PC-3 (cell line): ENCODE measurements around the gene OTOA. TPM values are rescaled to one million over a fixed set of nuclear protein-coding genes. Genes with fewer than 3 reads are reported as not detected.

ENCODE experiments used
- ATAC-seq: fragments of 200-7000 bp; cut with Tn5 transposase; 2 replicates; pipeline ENCODE4 v1.9.1; 2020; ENCODE audit warnings: mild to moderate bottlenecking, moderate library complexity
- BruUV-seq: library from RNA; stranded (reverse); fragments of 400-500 nt; replicated peaks from 2 replicates; lab custom pipeline; 2021; lab: Mats Ljungman, UMichigan
- CTCF ChIA-PET: fragments of 300-600 bp; sonication (Branson Sonifier 250); formaldehyde crosslinking; loops from one replicate; lab custom pipeline; 2022; ENCODE audit warnings: antibody characterized with exemption; lab: Charles Lee
- POLR2A ChIA-PET: fragments of 300-600 bp; sonication (Branson Sonifier 250); formaldehyde crosslinking; loops from one replicate; lab custom pipeline; 2022; ENCODE audit warnings: antibody characterized with exemption; ENCODE audit not compliant: unreplicated experiment; lab: Charles Lee
- DNase-seq: peaks from one replicate; pipeline ENCODE4 v3.0.0-alpha.2; 2015
- H2AFZ ChIP-seq: fragments of 300-600 bp; sonication (generic); 2 replicates; pipeline ENCODE4 v1.6.0; 2016; ENCODE audit warnings: antibody characterized with exemption, low read length
- H3F3A ChIP-seq: fragments of 300-600 bp; sonication (generic); one replicate; pipeline ENCODE4 v1.6.0; 2017; ENCODE audit warnings: antibody characterized with exemption, low read length, control low read depth, mild to moderate bottlenecking; ENCODE audit not compliant: unreplicated experiment
- H3K27ac ChIP-seq: fragments of 300-600 bp; sonication (generic); 2 replicates; pipeline ENCODE4 v1.5.1; 2016; ENCODE audit warnings: mild to moderate bottlenecking, low read length
- H3K27me3 ChIP-seq: fragments of 300-600 bp; sonication (generic); 2 replicates; pipeline ENCODE4 v1.6.1; 2016; ENCODE audit warnings: low read length, mixed read lengths
- H3K36me3 ChIP-seq: fragments of 300-600 bp; sonication (generic); 2 replicates; pipeline ENCODE4 v1.6.1; 2016; ENCODE audit warnings: low read depth, mixed run types, low read length, mixed read lengths
- H3K4me1 ChIP-seq: fragments of 300-600 bp; sonication (generic); 2 replicates; pipeline ENCODE4 v1.5.1; 2016; ENCODE audit warnings: low read length; ENCODE audit not compliant: insufficient read depth
- H3K4me2 ChIP-seq: fragments of 300-600 bp; sonication (generic); 2 replicates; pipeline ENCODE4 v1.6.0; 2016; ENCODE audit warnings: low read length
- H3K4me3 ChIP-seq: fragments of 300-600 bp; sonication (generic); 2 replicates; pipeline ENCODE4 v1.5.1; 2016; ENCODE audit warnings: mild to moderate bottlenecking, low read length, mixed read lengths
- H3K79me2 ChIP-seq: fragments of 300-600 bp; sonication (generic); 2 replicates; pipeline ENCODE4 v1.6.1; 2017; ENCODE audit warnings: low read length, mixed read lengths
- H3K9ac ChIP-seq: fragments of 300-600 bp; sonication (generic); 2 replicates; pipeline ENCODE4 v1.6.0; 2016; ENCODE audit warnings: mild to moderate bottlenecking, low read length
- H3K9me2 ChIP-seq: fragments of 300-600 bp; sonication (generic); replicated peaks from 2 replicates; pipeline ENCODE4 v1.6.1; 2016; ENCODE audit warnings: mixed run types, low read length, mixed read lengths
- H3K9me3 ChIP-seq: fragments of 300-600 bp; sonication (generic); 2 replicates; pipeline ENCODE4 v1.6.1; 2016; ENCODE audit warnings: low read length, mixed read lengths
- H4K20me1 ChIP-seq: fragments of 300-600 bp; sonication (generic); 2 replicates; pipeline ENCODE4 v1.6.1; 2016; ENCODE audit warnings: low read length, mixed read lengths
- EZH2 ChIP-seq: fragments of 300-600 bp; sonication (generic); IDR thresholded peaks from one replicate; pipeline ENCODE4 v1.6.1; 2017; ENCODE audit warnings: antibody characterized with exemption, mild to moderate bottlenecking, low read length; ENCODE audit not compliant: unreplicated experiment
- EZH2phosphoT487 ChIP-seq: fragments of 300-600 bp; sonication (generic); IDR thresholded peaks from 2 replicates; pipeline ENCODE4 v1.6.1; 2018; ENCODE audit warnings: mild to moderate bottlenecking, antibody characterized with exemption, low read length, borderline replicate concordance
- intact Hi-C: fragments of 100-400 bp; cut with micrococcal nuclease; formaldehyde crosslinking; loops from 2 replicates; pipeline ENCODE4 v1.9.0; 2023
- total RNA-seq: library from RNA; depleted of rRNA; stranded (reverse); fragments of >200 nt; gene quantifications from 2 replicates; pipeline ENCODE4 v1.2.3, GENCODE V29; 2014
- TF ChIP-seq, protein P1 (sequence below): fragments of 300-600 bp; sonication (generic); conservative IDR thresholded peaks from 2 replicates; pipeline ENCODE4 v1.5.1; 2017; ENCODE audit warnings: antibody characterized with exemption, low read depth, mild to moderate bottlenecking, low read length

Gene OTOA
- total RNA-seq, 1 experiment from 2014 or later, result not detected

DNA sequence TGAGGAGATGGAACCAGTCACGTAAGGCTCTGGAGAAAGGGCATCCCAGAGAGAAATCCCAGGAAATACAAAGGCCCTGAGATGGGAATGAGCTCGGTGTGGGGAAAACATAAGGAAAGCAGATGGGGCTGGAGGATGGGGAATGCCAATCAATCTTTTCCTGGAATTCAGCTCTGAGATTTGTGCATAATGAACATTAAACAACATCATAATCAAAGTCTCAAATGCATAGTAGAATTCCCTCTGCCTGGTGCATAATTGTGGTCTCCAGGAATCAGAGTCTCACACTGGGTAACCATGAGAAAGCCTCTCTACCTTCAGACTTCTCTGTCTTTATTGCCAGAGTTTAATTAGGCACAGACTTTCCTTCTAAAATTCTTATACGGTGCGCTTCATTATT, 30.8 kb downstream of the OTOA start:
- H3K27ac ChIP-seq, result no peak overlapping the region
- no peak overlapping the region for H2AFZ ChIP-seq
- H4K20me1 ChIP-seq, result no peaks in the 10 kb centered on the region
- H3K9me2 ChIP-seq, result no peaks in the 10 kb centered on the region
- no peaks in the 10 kb centered on the region for H3K79me2 ChIP-seq
- TF ChIP-seq EZH2phosphoT487 (no peak), EZH2 (no peak)
- TF ChIP-seq, protein P1, sequence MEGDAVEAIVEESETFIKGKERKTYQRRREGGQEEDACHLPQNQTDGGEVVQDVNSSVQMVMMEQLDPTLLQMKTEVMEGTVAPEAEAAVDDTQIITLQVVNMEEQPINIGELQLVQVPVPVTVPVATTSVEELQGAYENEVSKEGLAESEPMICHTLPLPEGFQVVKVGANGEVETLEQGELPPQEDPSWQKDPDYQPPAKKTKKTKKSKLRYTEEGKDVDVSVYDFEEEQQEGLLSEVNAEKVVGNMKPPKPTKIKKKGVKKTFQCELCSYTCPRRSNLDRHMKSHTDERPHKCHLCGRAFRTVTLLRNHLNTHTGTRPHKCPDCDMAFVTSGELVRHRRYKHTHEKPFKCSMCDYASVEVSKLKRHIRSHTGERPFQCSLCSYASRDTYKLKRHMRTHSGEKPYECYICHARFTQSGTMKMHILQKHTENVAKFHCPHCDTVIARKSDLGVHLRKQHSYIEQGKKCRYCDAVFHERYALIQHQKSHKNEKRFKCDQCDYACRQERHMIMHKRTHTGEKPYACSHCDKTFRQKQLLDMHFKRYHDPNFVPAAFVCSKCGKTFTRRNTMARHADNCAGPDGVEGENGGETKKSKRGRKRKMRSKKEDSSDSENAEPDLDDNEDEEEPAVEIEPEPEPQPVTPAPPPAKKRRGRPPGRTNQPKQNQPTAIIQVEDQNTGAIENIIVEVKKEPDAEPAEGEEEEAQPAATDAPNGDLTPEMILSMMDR, result no peak
- ATAC-seq (no peak), DNase-seq (no peak)
- H3K4me2 ChIP-seq, result no peak overlapping the region
- CTCF ChIA-PET, result no interaction called here
- H3F3A ChIP-seq, result no peaks in the 10 kb centered on the region
- BruUV-seq, result no TSS peak
- no peak overlapping the region for H3K9ac ChIP-seq
- intact Hi-C loops, result no loop called here
- no peaks in the 10 kb centered on the region for H3K27me3 ChIP-seq
- POLR2A ChIA-PET, result no interaction called here
- no peaks in the 10 kb centered on the region for H3K4me1 ChIP-seq
- no peak overlapping the region for H3K4me3 ChIP-seq
- H3K9me3 ChIP-seq, result no peaks in the 10 kb centered on the region
- H3K36me3 ChIP-seq, result no peaks in the 10 kb centered on the region

DNA sequence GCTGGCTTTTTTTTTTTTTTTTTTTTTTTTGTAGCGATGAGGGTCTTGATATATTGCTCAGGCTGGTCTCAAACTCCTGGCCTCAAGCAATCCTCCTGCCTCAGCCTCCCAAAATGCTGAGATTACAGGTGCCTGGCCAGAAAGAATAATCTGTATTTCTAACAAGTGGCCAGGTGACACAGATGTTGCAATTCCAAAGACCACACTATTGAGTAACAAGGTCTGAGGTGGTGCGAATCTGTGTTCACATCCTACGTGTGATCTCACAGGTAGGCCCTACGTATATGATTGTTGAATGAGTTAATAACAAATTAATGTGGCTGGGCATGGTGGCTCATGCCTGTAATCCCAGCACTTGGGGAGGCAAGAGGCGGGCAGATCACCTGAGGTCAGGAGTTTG, 33.3 kb downstream of the OTOA start:
- ChIA-PET POLR2A (interaction anchor here (0.6 kb wide), 1 partner anchor 89 kb away, joined by 3 read pairs; no protein-coding TSS in a partner anchor), CTCF (interaction anchor here (0.6 kb wide), 1 partner anchor 1023 kb away, joined by 5 read pairs; no protein-coding TSS in a partner anchor)
- no TSS peak for BruUV-seq
- no peak overlapping the region for H3K4me2 ChIP-seq
- H2AFZ ChIP-seq, result no peak overlapping the region
- H3K36me3 ChIP-seq, result no peaks in the 10 kb centered on the region
- H3K4me3 ChIP-seq, result no peak overlapping the region
- H3K79me2 ChIP-seq, result no peaks in the 10 kb centered on the region
- no peaks in the 10 kb centered on the region for H4K20me1 ChIP-seq
- intact Hi-C loops, result no loop called here
- no peaks in the 10 kb centered on the region for H3K9me2 ChIP-seq
- H3F3A ChIP-seq, result no peaks in the 10 kb centered on the region
- no peak overlapping the region for H3K27ac ChIP-seq
- ATAC-seq, result no peak
- no peak overlapping the region for H3K9ac ChIP-seq
- TF ChIP-seq, protein P1, result no peak
- no peak for TF ChIP-seq EZH2
- no peak for TF ChIP-seq EZH2phosphoT487
- H3K4me1 ChIP-seq, result no peaks in the 10 kb centered on the region
- no peaks in the 10 kb centered on the region for H3K9me3 ChIP-seq
- no peak for DNase-seq
- H3K27me3 ChIP-seq, result no peaks in the 10 kb centered on the region

DNA sequence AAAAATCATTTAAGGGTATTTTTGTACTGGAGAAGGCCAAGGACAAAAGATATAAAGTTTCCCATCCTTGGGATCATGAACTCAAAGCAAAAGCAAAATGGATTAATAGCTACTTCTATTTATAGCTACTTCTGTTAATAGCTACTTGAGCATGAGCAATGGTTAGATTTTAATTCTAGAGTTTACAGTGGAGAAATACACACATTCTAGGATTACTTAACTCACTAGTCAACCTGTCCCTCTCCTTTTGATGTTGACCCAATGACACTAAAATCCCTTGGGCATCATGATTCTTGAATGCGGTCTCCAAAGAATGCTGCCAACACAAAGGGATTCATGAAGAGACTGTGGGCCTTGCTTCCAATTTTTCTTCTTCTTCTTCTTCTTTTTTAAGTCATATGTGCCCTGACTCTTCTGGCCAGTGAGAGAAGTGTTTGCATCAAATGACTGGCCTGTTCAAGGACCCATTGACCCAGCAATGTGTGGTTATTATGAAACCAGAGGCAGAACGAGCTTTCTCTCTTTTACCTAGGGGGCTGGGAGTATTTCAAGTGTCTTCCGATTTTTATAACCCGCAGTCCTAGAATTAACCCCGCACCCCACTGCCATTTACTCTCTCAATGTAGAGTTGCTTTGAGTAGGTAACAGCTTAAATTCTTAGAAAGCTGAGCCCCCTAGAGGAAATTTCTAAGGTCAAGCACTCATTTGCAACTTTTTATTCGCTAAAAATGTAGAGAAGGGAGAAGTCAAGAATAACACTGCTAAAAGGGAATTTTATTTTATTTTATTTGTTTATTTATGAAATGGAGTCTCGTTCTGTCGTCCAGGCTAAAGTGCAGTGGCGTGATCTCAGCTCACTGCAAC, 34.6 kb downstream of the OTOA start:
- H3K27me3 ChIP-seq, result no peaks in the 10 kb centered on the region
- no peaks in the 10 kb centered on the region for H3F3A ChIP-seq
- no peak overlapping the region for H3K4me2 ChIP-seq
- DNase-seq, result no peak
- no peaks in the 10 kb centered on the region for H3K9me2 ChIP-seq
- H3K9me3 ChIP-seq, result no peaks in the 10 kb centered on the region
- H3K36me3 ChIP-seq, result no peaks in the 10 kb centered on the region
- CTCF ChIA-PET, result no interaction called here
- H3K4me1 ChIP-seq, result no peaks in the 10 kb centered on the region
- H4K20me1 ChIP-seq, result no peaks in the 10 kb centered on the region
- H2AFZ ChIP-seq, result no peak overlapping the region
- POLR2A ChIA-PET, result no interaction called here
- H3K9ac ChIP-seq, result no peak overlapping the region
- intact Hi-C loops, result no loop called here
- BruUV-seq, result no TSS peak
- no peak overlapping the region for H3K27ac ChIP-seq
- TF ChIP-seq EZH2, result no peak
- no peaks in the 10 kb centered on the region for H3K79me2 ChIP-seq
- ATAC-seq, result no peak
- no peak overlapping the region for H3K4me3 ChIP-seq
